Adrenal gland (tissue), 5 donors: ENCODE results near the gene ACSL5.

Source experiments
- POLR2A ChIP-seq, 2 donors: fragments of 450-650 bp; IDR thresholded peaks; one replicate each; pipeline ENCODE4 v1.6.1; 2017; ENCODE audit warnings: antibody characterized with exemption in 2 of 2, mild to moderate bottlenecking in 2 of 2, moderate library complexity in 1 of 2
- TF ChIP-seq, protein P1 (sequence below), 6 experiments: fragments of 450-650 bp in 4 of 6; fragments of 200-600 bp in 2 of 6; sonication (generic) in 1 of 6; IDR thresholded peaks; 1 replicate in 5 of 6; 2 replicates in 1 of 6; pipeline versions ENCODE4 v1.5.1 to v1.8.0; 2016 to 2021; ENCODE audit warnings: antibody characterized with exemption in 6 of 6, mild to moderate bottlenecking in 2 of 6, moderate library complexity in 1 of 6
- donor health status: DM: no; HTN: no; CAD: no.

- TF ChIP-seq, protein P1, sequence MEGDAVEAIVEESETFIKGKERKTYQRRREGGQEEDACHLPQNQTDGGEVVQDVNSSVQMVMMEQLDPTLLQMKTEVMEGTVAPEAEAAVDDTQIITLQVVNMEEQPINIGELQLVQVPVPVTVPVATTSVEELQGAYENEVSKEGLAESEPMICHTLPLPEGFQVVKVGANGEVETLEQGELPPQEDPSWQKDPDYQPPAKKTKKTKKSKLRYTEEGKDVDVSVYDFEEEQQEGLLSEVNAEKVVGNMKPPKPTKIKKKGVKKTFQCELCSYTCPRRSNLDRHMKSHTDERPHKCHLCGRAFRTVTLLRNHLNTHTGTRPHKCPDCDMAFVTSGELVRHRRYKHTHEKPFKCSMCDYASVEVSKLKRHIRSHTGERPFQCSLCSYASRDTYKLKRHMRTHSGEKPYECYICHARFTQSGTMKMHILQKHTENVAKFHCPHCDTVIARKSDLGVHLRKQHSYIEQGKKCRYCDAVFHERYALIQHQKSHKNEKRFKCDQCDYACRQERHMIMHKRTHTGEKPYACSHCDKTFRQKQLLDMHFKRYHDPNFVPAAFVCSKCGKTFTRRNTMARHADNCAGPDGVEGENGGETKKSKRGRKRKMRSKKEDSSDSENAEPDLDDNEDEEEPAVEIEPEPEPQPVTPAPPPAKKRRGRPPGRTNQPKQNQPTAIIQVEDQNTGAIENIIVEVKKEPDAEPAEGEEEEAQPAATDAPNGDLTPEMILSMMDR (IDR thresholded peaks at IDR 0.05): no peak
- TF ChIP-seq POLR2A (IDR thresholded peaks at IDR 0.05): no peak
These were observed 11.1 kb upstream of the ACSL5 start for GRCh38 chr10:112362833-112363232.
